A549 (cell line): ENCODE data around the gene PODNL1. TPM values are rescaled to one million over a fixed set of nuclear protein-coding genes. Genes with fewer than 3 reads are reported as not detected.

Experiments used
- ATAC-seq, 2 experiments: fragments of 200-7000 bp in 1 of 2; fragments of >200 bp in 1 of 2; cut with Nextera tagmentation in 1 of 2; cut with Tn5 transposase in 1 of 2; 3 replicates each; pipeline versions ENCODE4 v1.8.0 to v1.9.1; 2018 to 2020; ENCODE audit warnings: mild to moderate bottlenecking in 1 of 2, moderate library complexity in 1 of 2
- CTCF ChIA-PET: fragments of 300-600 bp; sonication (Branson Sonifier 250); formaldehyde crosslinking; extraction: SDS; loops from one replicate; lab custom pipeline; 2021; ENCODE audit warnings: antibody characterized with exemption, inconsistent platforms; lab: Yijun Ruan, JAX
- POLR2A ChIA-PET: fragments of 350-600 bp; formaldehyde crosslinking; extraction: SDS; loops from one replicate; lab custom pipeline; 2021; ENCODE audit warnings: antibody characterized with exemption, inconsistent platforms; lab: Yijun Ruan, JAX
- DNase-seq, 2 experiments: peaks; one replicate each; pipeline versions ENCODE4 v3.0.0 to v3.0.0-alpha.2; 2011 to 2016; ENCODE audit warnings: low read depth in 1 of 2, low spot score in 1 of 2
- FAIRE-seq: peaks from 2 replicates; lab custom pipeline; 2011; peaks lifted over from hg19 to GRCh38; lab: Jason Lieb, UNC
- H3K27ac ChIP-seq, 2 experiments: fragments of >200 bp; sonication (Bioruptor Twin); formaldehyde crosslinking; 3 replicates each; pipeline ENCODE4 v1.5.1; 2016 to 2017
- H3K4me1 ChIP-seq: fragments of >200 bp; sonication (Bioruptor Twin); formaldehyde crosslinking; 3 replicates; pipeline ENCODE4 v1.6.1; 2016
- H3K4me2 ChIP-seq: fragments of >200 bp; sonication (Bioruptor Twin); formaldehyde crosslinking; 3 replicates; pipeline ENCODE4 v1.6.1; 2016
- H3K4me3 ChIP-seq: fragments of >200 bp; sonication (Bioruptor Twin); formaldehyde crosslinking; 3 replicates; pipeline ENCODE4 v1.5.1; 2016
- H3K9me3 ChIP-seq: fragments of >200 bp; sonication (Bioruptor Twin); formaldehyde crosslinking; 3 replicates; pipeline ENCODE4 v1.6.1; 2016
- ATOH8 ChIP-seq: fragments of 250-450 bp; sonication (Bioruptor Pico); IDR thresholded peaks from 2 replicates; pipeline ENCODE4 v1.5.0; 2020; ENCODE audit warnings: low read depth, mild to moderate bottlenecking, moderate library complexity
- BHLHE40 ChIP-seq: IDR thresholded peaks from 2 replicates; pipeline ENCODE4 v1.6.1; 2012; ENCODE audit warnings: low read depth, low read length, inconsistent platforms
- CTCF ChIP-seq: fragments of >200 bp; sonication (Bioruptor Twin); formaldehyde crosslinking; IDR thresholded peaks from 3 replicates; pipeline ENCODE4 v1.5.1; 2016
- EP300 ChIP-seq, 2 experiments: fragments of >200 bp; sonication (Bioruptor Twin); formaldehyde crosslinking; IDR thresholded peaks; 2 replicates in 1 of 2; 3 replicates in 1 of 2; pipeline ENCODE4 v1.6.1; 2016 to 2017
- FOSB ChIP-seq: fragments of 250-450 bp; sonication (Bioruptor Pico); IDR thresholded peaks from 2 replicates; pipeline ENCODE4 v1.5.0; 2020; ENCODE audit warnings: mild to moderate bottlenecking, moderate library complexity
- FOSL2 ChIP-seq, 2 experiments: fragments of 450-650 bp in 1 of 2; fragments of >200 bp in 1 of 2; sonication (Bioruptor Twin) in 1 of 2; formaldehyde crosslinking; IDR thresholded peaks; 2 replicates each; pipeline versions ENCODE4 v1.5.0 to v1.6.1; 2016 to 2020; ENCODE audit warnings: mild to moderate bottlenecking in 1 of 2, moderate library complexity in 1 of 2
- GATA3 ChIP-seq: IDR thresholded peaks from 2 replicates; pipeline ENCODE4 v1.6.1; 2012; ENCODE audit warnings: borderline replicate concordance
- HEYL ChIP-seq: fragments of 250-450 bp; sonication (Bioruptor Pico); IDR thresholded peaks from 2 replicates; pipeline ENCODE4 v1.8.0; 2021; ENCODE audit warnings: mild to moderate bottlenecking, moderate library complexity
- HMGXB4 ChIP-seq: fragments of 250-450 bp; sonication (Bioruptor Pico); IDR thresholded peaks from 2 replicates; pipeline ENCODE4 v1.5.0; 2021; ENCODE audit warnings: mild to moderate bottlenecking, moderate library complexity, borderline replicate concordance
- KDM1A ChIP-seq: fragments of 200-600 bp; sonication (generic); IDR thresholded peaks from 2 replicates; pipeline ENCODE4 v1.6.1; 2016; ENCODE audit warnings: low read depth, mild to moderate bottlenecking
- PHF8 ChIP-seq: fragments of 200-600 bp; sonication (generic); IDR thresholded peaks from 2 replicates; pipeline ENCODE4 v1.6.1; 2016; ENCODE audit warnings: low read depth, mild to moderate bottlenecking, antibody characterized with exemption, moderate library complexity, borderline replicate concordance
- POLR2A ChIP-seq: IDR thresholded peaks from 2 replicates; pipeline ENCODE4 v1.6.1; 2012; ENCODE audit warnings: mild to moderate bottlenecking, low read length
- RCOR1 ChIP-seq: fragments of 150-350 bp; IDR thresholded peaks from 2 replicates; pipeline ENCODE4 v1.6.1; 2014; ENCODE audit warnings: antibody characterized with exemption, low read length, low read depth
- REST ChIP-seq: fragments of 200-600 bp; sonication (generic); IDR thresholded peaks from 2 replicates; pipeline ENCODE4 v1.6.1; 2016; ENCODE audit warnings: antibody characterized with exemption, mild to moderate bottlenecking, moderate library complexity
- RNF2 ChIP-seq: fragments of 200-600 bp; sonication (generic); IDR thresholded peaks from 2 replicates; pipeline ENCODE4 v1.6.1; 2016; ENCODE audit warnings: low read depth, mild to moderate bottlenecking, antibody characterized with exemption, moderate library complexity, borderline replicate concordance
- SREBF2 ChIP-seq: fragments of 450-650 bp; IDR thresholded peaks from 2 replicates; pipeline ENCODE4 v1.6.1; 2014; ENCODE audit warnings: mild to moderate bottlenecking, moderate library complexity
- TFCP2L1 ChIP-seq: fragments of 250-450 bp; sonication (Bioruptor Pico); IDR thresholded peaks from 2 replicates; pipeline ENCODE4 v1.5.0; 2021; ENCODE audit warnings: mild to moderate bottlenecking
- WGBS: methylation state at CpG from one replicate; pipeline ENCODE4 v1.1.6; 2017; ENCODE audit errors: missing lambda C conversion rate; 5-methylcytosine and 5-hydroxymethylcytosine counted together
- polyA plus RNA-seq, 4 experiments: library from polyadenylated mRNA; depleted of rRNA in 3 of 4; stranded (reverse); fragments of >200 nt; fragmentation: RNase III in 1 of 4; extraction: RNeasy Plus Mini Kit Qiagen cat#74134 plus additional on column Dnase treatment in 1 of 4; gene quantifications; 2 replicates in 3 of 4; 3 replicates in 1 of 4; pipeline ENCODE4 v1.2.3, GENCODE V29; 2011 to 2017

The PODNL1 gene
- polyA plus RNA-seq, 2 of the 4 experiments (the other 2 are of a cell fraction): 0.79 to 1.3 TPM

- no peak for DNase-seq
- TF ChIP-seq HEYL (no peak), CTCF (no peak), SREBF2 (no peak), POLR2A (no peak), RCOR1 (no peak), PHF8 (no peak), GATA3 (no peak), EP300 (IDR thresholded peaks at IDR 0.05) (no peak), REST (no peak), FOSL2 (IDR thresholded peaks at IDR 0.05) (no peak), FOSL2 (CRISPR knock-in tag; IDR thresholded peaks at IDR 0.05) (no peak), ATOH8 (CRISPR knock-in tag) (no peak), BHLHE40 (no peak), FOSB (no peak), KDM1A (no peak), RNF2 (no peak), TFCP2L1 (CRISPR knock-in tag) (no peak), HMGXB4 (CRISPR knock-in tag) (no peak)
- no peak for FAIRE-seq
- no peak overlapping the region for H3K4me2 ChIP-seq
- no peak overlapping the region for H3K4me3 ChIP-seq
- ChIA-PET POLR2A (interaction anchor here (0.6 to 1.0 kb wide), 2 partner anchors 8 to 17 kb away, joined by 3 to 5 read pairs; partner anchors contain the start of gene DCAF15), CTCF (interaction anchor here (1.4 to 2.3 kb wide), 4 partner anchors 8 to 110 kb away, joined by 4 to 5 read pairs (median 4); no protein-coding TSS in a partner anchor)
- H3K27ac ChIP-seq: no peak overlapping the region
- peak in 1 of 2 experiments; percentile 13; a peak in 2 of 6 replicates for ATAC-seq
- H3K4me1 ChIP-seq: no peaks in the 10 kb centered on the region
- no peaks in the 10 kb centered on the region for H3K9me3 ChIP-seq
- WGBS: 90% methylated on average over 21 of the region's 39 CpGs
Observed at GRCh38 chr19:13960863-13961784, 22.9 kb upstream of the PODNL1 start.
